Muscle layer of duodenum (tissue), 2 donors: ENCODE measurements around the gene KISS1R.
"Not testable (repeated sequence)": the region's sequence is repeated elsewhere in the genome, so short reads cannot be mapped to it uniquely, and the experiment has no call there.

Source experiments
- H3K27ac ChIP-seq: one replicate; pipeline ENCODE4 v1.7.0; 2013; ENCODE audit warnings: mild to moderate bottlenecking, low read length
- H3K27me3 ChIP-seq: one replicate; pipeline ENCODE4 v1.7.0; 2013; ENCODE audit warnings: low read depth, mild to moderate bottlenecking, control low read depth, low read length
- H3K36me3 ChIP-seq, 2 donors: one replicate each; pipeline ENCODE4 v1.7.0; 2013; ENCODE audit warnings: low read length in 2 of 2, control low read depth in 1 of 2, mild to moderate bottlenecking in 1 of 2; ENCODE audit not compliant: insufficient read depth in 2 of 2, control insufficient read depth in 1 of 2
- H3K4me1 ChIP-seq, 2 donors: one replicate each; pipeline ENCODE4 v1.7.0; 2013; ENCODE audit warnings: low read length in 2 of 2, mild to moderate bottlenecking in 2 of 2, control low read depth in 1 of 2, moderate library complexity in 1 of 2; ENCODE audit not compliant: insufficient read depth in 2 of 2, control insufficient read depth in 1 of 2
- H3K4me3 ChIP-seq, 2 donors: one replicate each; pipeline ENCODE4 v1.7.0; 2013; ENCODE audit warnings: low read length in 2 of 2, low read depth in 1 of 2, mild to moderate bottlenecking in 1 of 2
- H3K9me3 ChIP-seq, 2 donors: one replicate each; pipeline ENCODE4 v1.7.0; 2013; ENCODE audit warnings: low read length in 2 of 2, control low read depth in 1 of 2, mild to moderate bottlenecking in 1 of 2; ENCODE audit not compliant: control insufficient read depth in 1 of 2
- donor health status: healthy.

Gene KISS1R

GRCh38 chr19:954672-955494, 37.8 kb downstream of the KISS1R start:
- no peaks in the 10 kb centered on the region for H3K9me3 ChIP-seq
- no peaks in the 10 kb centered on the region for H3K27me3 ChIP-seq
- peaks cover 0 to 12% of the 10 kb centered on the region in 2 donors for H3K4me1 ChIP-seq
- no peak overlapping the region for H3K27ac ChIP-seq
- peaks cover 0 to 3% of the 10 kb centered on the region in 2 donors for H3K36me3 ChIP-seq
- H3K4me3 ChIP-seq, result no peak overlapping the region

- Histone ChIP-seq H3K4me3 (no peak overlapping the region), H3K27ac (no peak overlapping the region), H3K4me1 (peaks cover 0 to 12% of the 10 kb centered on the region in 2 donors), H3K27me3 (no peaks in the 10 kb centered on the region), H3K36me3 (peaks cover 0 to 13% of the 10 kb centered on the region in 2 donors), H3K9me3 (no peaks in the 10 kb centered on the region)
Measured at GRCh38 chr19:955803-956765, 39.0 kb downstream of the KISS1R start.

- H3K9me3 ChIP-seq, result no peaks in the 10 kb centered on the region
Measured at GRCh38 chr19:956766-957440, 39.8 kb downstream of the KISS1R start.

GRCh38 chr19:957578-957977, 40.4 kb downstream of the KISS1R start:
- H3K9me3 ChIP-seq, H3K4me3 ChIP-seq, H3K27me3 ChIP-seq, H3K27ac ChIP-seq: not testable (repeated sequence)
- H3K36me3 ChIP-seq, result peaks cover 0 to 15% of the 10 kb centered on the region in 2 donors
- peaks cover 0 to 12% of the 10 kb centered on the region in 2 donors for H3K4me1 ChIP-seq

More at GRCh38 chr19:956766-957440, 39.8 kb downstream of the KISS1R start:
- no peak overlapping the region for H3K4me3 ChIP-seq
- peaks cover 0 to 15% of the 10 kb centered on the region in 2 donors for H3K36me3 ChIP-seq
- H3K27ac ChIP-seq, result no peak overlapping the region
- H3K27me3 ChIP-seq, result no peaks in the 10 kb centered on the region
- peaks cover 0 to 12% of the 10 kb centered on the region in 2 donors for H3K4me1 ChIP-seq

GRCh38 chr19:958967-959855, 42.1 kb downstream of the KISS1R start:
- Histone ChIP-seq H3K9me3 (no peaks in the 10 kb centered on the region), H3K4me1 (peaks cover 0 to 4% of the 10 kb centered on the region in 2 donors), H3K36me3 (peaks cover 0 to 23% of the 10 kb centered on the region in 2 donors), H3K27ac (no peak overlapping the region), H3K27me3 (no peaks in the 10 kb centered on the region), H3K4me3 (no peak overlapping the region)

- Histone ChIP-seq H3K27ac (no peak overlapping the region), H3K9me3 (no peaks in the 10 kb centered on the region), H3K27me3 (no peaks in the 10 kb centered on the region), H3K4me3 (no peak overlapping the region), H3K4me1 (peaks cover 0 to 4% of the 10 kb centered on the region in 2 donors), H3K36me3 (peaks cover 0 to 31% of the 10 kb centered on the region in 2 donors)
Measured at GRCh38 chr19:960020-960419, 42.9 kb downstream of the KISS1R start.

GRCh38 chr19:960601-960938, 43.4 kb downstream of the KISS1R start:
- Histone ChIP-seq H3K9me3 (no peaks in the 10 kb centered on the region), H3K4me3 (no peak overlapping the region), H3K36me3 (peaks cover 0 to 33% of the 10 kb centered on the region in 2 donors), H3K4me1 (peaks cover 0 to 4% of the 10 kb centered on the region in 2 donors), H3K27ac (no peak overlapping the region), H3K27me3 (no peaks in the 10 kb centered on the region)

GRCh38 chr19:961866-962620, 44.9 kb downstream of the KISS1R start:
- no peaks in the 10 kb centered on the region for H3K4me1 ChIP-seq
- H3K36me3 ChIP-seq, result peaks cover 0 to 41% of the 10 kb centered on the region in 2 donors
- H3K27ac ChIP-seq, result no peak overlapping the region
- H3K27me3 ChIP-seq, result no peaks in the 10 kb centered on the region
- no peak overlapping the region for H3K4me3 ChIP-seq
- H3K9me3 ChIP-seq, result peaks cover 0 to 3% of the 10 kb centered on the region in 2 donors

GRCh38 chr19:962683-963400, 45.7 kb downstream of the KISS1R start:
- Histone ChIP-seq H3K9me3 (peaks cover 0 to 3% of the 10 kb centered on the region in 2 donors), H3K4me1 (no peaks in the 10 kb centered on the region), H3K27me3 (no peaks in the 10 kb centered on the region), H3K4me3 (no peak overlapping the region), H3K36me3 (peaks cover 0 to 45% of the 10 kb centered on the region in 2 donors), H3K27ac (no peak overlapping the region)
